ENCODE results near the gene GLOD5.

GLOD5 gene

GRCh38 chrX:48761674-48762471 lies at the start of gene GLOD5:
Gene GLOD5, plus strand, starts transcription at chrX:48761747. Its CDS starts 44 bp downstream, at chrX:48761791.
- DNase-seq: no peak

DNA sequence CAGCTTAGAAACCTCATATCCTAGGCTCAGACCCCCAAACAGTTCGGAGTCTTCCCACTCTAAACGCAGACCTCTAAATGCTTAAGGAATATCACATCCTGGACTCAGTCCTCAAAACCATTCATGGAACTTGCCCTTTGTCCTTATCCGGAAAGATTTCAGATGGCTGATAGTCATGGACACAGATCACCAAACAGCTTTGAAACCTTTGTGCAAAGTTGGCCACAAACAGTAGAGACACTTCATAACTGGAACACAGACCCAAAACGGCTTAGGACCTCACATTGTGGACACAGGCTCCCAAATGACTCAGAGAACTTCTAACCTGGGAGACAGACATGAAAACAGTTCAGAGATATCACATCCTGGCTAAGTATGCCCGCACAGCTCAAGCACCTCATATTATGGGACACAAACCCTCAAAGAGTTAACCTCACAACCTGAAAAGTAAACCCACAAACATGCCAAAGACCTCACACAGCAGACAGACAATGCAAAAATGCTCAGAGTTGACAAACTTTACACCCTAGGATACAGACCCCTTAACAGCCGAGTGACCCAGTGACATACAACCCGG lies 49.5 kb upstream of the GLOD5 start:
- no peak for DNase-seq

DNA sequence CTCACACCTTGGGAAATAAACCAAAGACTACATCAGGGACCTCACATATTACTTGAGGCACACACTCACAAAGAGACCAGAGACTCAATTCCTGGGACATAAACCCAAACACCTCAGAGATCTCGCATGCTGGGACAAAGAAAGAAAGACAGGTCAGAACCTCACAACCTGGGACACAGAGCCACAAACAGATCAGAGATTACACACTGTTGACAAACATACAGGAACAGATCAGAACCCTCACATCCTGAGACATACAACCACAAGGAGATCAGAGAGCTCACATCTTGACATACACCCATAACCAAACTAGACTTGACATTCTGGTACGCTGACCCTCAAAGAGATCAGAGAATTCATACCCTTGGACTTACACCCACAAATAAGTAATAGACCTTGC lies 47.7 kb upstream of the GLOD5 start:
- DNase-seq: no peak

GRCh38 chrX:48714573-48714972 lies 47.0 kb upstream of the GLOD5 start:
- no peak for DNase-seq

DNA sequence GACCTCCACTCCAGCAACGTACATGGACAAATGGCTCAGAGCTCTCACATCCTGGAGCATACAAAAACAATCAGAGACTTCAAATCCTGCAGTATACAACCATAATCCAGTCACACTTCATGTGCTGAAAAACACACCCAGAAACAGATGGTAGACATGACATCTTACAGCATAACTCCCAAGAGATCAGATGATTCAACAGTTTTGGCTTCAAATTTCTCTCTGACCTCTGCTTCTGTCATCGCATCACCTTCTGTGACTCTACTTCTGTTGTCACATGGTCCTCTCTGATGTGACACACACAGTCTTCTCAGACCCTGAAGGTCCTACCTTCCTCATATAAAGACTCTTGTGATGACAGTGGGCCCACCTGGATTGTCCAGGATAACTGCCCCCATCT lies 46.5 kb upstream of the GLOD5 start:
- no peak for DNase-seq

GRCh38 chrX:48715876-48716502 lies 45.6 kb upstream of the GLOD5 start:
- no peak for DNase-seq

DNA sequence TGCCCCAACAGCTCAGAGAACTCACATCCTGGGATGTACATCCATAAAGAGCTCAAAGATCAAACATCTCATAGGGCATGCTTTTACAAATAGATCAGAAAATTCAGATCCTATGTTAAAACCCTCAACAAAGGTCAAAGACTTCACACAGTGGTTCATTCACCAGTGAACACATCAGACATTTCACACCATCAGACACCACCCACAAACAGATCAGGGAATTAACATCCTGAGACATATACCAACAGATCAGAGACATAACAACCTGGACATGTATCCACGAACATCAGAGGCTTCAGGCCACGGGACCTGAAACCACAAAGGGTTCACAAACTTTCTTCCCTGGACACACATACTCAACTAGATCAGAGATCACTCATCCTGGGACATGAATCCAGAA lies 41.6 kb upstream of the GLOD5 start:
- DNase-seq: no peak

GRCh38 chrX:48720577-48721250 lies 40.8 kb upstream of the GLOD5 start:
- DNase-seq: no peak

DNA sequence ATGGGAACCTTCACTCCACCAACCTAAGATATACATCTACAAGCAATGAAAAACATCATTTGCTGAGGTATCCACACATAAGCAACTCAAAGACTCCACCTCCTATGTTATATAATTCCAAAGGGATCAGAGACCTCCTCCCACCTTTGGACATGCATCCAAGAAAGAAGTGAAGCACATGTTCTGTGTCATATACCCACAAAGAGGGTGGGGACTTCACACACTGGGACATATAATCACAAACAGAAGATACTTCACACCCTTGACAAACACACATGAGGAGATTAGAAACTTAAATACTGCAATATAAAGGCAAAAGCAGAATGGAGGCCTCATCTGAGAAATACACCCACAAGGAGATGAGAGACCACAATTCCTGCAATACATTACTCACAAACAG lies 39.6 kb upstream of the GLOD5 start:
- no peak for DNase-seq

GRCh38 chrX:48726596-48726995 lies 35.0 kb upstream of the GLOD5 start:
- DNase-seq: no peak

DNA sequence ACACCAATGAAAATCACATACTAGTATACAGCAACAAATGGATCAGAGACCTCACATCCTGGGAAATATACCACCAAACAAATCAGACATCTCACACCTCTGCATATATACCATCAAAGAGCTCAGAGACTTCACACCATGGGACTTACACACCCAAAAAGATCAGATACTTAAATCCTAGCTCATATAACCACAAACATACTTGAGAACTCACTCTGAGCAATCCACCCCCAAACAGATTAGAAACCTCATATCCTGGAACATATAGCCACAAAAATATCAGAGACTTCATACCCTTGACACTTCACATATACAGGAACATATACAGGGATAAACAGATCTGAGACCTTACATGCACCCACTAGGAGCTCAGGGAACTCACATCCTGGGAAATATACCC lies 32.9 kb upstream of the GLOD5 start:
- no peak for DNase-seq

GRCh38 chrX:48736303-48736702 lies 25.2 kb upstream of the GLOD5 start:
- DNase-seq: no peak

- DNase-seq: no peak
Measured at GRCh38 chrX:48736878-48737212, 24.7 kb upstream of the GLOD5 start.

- peak; percentile 98 for DNase-seq
Measured at GRCh38 chrX:48737213-48737938, 24.2 kb upstream of the GLOD5 start.

GRCh38 chrX:48737940-48738339 lies 23.6 kb upstream of the GLOD5 start:
- peak; percentile 24 for DNase-seq

DNA sequence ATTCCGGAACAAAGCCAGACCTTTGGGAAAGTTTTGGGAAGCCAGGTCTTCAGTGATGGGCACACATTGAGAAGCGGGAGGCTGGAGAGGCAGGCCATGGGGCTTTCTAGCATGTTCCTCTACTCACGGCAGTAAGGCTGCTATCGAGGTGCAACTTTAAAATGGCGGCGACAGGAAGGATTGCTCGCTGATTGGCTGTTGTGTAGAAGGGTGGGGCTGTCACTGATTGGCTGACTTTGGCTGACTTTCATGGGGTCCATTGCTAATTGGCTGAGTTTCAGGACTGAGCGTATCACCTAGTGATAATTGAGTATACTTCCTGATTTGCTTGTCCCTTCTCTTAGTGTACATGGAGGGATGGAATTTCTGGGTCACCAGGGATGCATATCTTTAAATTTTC lies 19.7 kb upstream of the GLOD5 start:
- no peak for DNase-seq

DNA sequence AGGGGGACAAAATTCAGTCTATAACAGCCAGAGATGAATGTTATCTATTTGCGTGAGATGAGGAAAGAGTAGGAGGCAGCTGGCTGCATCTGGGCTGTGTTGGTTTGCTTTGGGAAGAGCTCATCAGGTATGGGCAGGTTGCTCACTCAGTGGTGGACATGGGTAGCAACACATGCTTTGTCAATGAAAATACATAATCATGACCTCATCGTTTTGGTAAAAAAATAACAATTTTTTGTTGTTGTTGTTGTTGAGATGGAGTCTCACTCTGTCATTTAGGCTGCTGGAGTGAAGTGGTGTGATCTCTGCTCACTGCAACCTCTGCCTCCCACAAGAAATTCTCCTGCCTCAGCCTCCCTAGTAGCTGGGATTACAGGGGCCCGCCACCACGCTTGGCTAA lies 16.3 kb upstream of the GLOD5 start:
- DNase-seq: no peak

- DNase-seq: no peak
Measured at GRCh38 chrX:48747415-48748016, 14.0 kb upstream of the GLOD5 start.

- DNase-seq: no peak
Measured at GRCh38 chrX:48749182-48749581, 12.4 kb upstream of the GLOD5 start.

DNA sequence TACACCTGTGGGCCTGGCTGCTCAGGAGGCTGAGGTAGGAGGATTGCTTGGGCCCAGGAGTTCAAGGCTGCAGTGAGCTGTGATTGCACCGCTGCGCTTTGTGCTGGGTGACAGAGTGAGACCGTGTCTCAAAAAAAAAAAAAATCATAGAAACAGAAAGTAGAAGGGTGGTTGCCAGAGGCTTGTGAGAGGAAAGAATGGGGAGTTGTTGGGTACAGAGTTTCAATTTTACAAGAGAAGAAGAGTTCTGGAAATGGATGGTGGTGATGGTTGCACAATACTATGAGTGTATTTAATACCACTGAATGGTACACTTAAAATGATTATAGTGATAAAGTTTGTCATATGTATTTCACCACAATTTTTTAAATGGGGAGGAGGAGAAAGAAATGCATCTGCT lies 10.2 kb upstream of the GLOD5 start:
- DNase-seq: no peak

- DNase-seq: no peak
Measured at GRCh38 chrX:48752498-48752897, 9.0 kb upstream of the GLOD5 start.

DNA sequence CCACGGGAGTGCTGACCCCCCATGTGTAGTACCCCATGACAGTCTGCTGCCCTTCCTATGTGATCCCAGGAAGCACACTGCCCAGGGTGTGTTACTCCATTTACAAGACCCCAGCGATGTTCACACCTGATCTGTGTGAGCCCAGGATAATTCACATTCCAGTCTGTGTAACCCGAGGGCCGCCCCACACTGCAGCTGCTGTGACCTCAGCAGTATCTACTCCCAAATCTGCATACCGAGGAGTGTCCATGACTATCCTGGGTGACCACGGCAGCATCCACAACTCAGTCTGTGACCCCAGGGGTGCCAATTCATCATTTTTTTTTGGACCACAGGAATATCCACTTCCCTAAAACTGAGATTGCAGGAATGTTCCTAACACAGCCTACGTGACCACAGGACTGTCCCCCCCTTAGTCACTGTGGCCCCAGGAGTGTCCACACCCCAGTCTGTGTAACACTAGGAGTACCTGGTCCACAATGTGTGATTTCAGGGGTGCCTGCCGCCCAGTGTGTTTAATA lies 7.8 kb upstream of the GLOD5 start:
- DNase-seq: no peak

DNA sequence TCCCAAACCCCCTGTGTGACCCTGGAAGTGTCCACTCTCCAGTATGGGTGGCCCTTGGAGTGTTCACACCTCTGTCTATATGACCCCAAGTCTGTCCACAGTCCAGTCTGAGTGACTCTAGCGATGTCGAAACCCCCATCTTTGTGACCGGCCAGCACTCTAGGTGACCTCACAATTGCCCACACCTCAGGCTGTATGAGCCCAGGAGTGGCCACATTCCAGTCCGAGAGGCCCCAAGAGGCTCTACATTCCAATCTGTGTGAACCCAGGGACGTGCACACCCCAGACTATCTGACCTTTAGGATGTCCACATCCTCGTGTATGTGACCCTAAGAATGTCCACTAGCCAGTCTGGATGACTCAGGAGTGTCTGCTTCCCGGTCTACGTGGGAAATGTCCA lies 7.3 kb upstream of the GLOD5 start:
- DNase-seq: no peak

Measured in NCI-H2227 treated with DMSO at 0.1 percent for 48 hours (cell line).